ENCODE measurements around the gene TRIM17.

Gene TRIM17

GRCh38 chr1:228403231-228403631 is 13.4 kb downstream of the TRIM17 start:
- Histone ChIP-seq H4K8ac (ENCODE audit: low read depth, low read length) (no peak overlapping the region), H3K9ac (ENCODE audit: low read length) (no peak overlapping the region)

GRCh38 chr1:228402641-228403025 is 14.0 kb downstream of the TRIM17 start:
- peaks cover 35% of the 10 kb centered on the region for H3K79me1 ChIP-seq (ENCODE audit: low read length)
- H3K4ac ChIP-seq (ENCODE audit: low read depth, low read length) = no peak overlapping the region
- no peak overlapping the region for H4K8ac ChIP-seq (ENCODE audit: low read depth, low read length)
- no CpG with 5 or more reads among the region's 5 CpGs for whole genome bisulfite sequencing (ENCODE audit: extremely low coverage, insufficient coverage, low lambda C conversion rate)
- no peak overlapping the region for H4K5ac ChIP-seq (ENCODE audit: low read length)
- H3K4me2 ChIP-seq (ENCODE audit: low read length) = no peak overlapping the region
- no peak overlapping the region for H2AK5ac ChIP-seq (ENCODE audit: low read length)
- H2BK120ac ChIP-seq (ENCODE audit: low read depth, low read length) = no peak overlapping the region
- DNase-seq = no peak
- H3K56ac ChIP-seq (ENCODE audit: low read length) = no peak overlapping the region
- H3K18ac ChIP-seq (ENCODE audit: low read length) = no peak overlapping the region
- no peak overlapping the region for H3K4me3 ChIP-seq (ENCODE audit: low read length)
- no peak overlapping the region for H2BK5ac ChIP-seq (ENCODE audit: low read length)
- H3K36me3 ChIP-seq (ENCODE audit: control insufficient read depth, insufficient read depth, low read length) = peaks cover 5% of the 10 kb centered on the region
- no peak overlapping the region for H3K27ac ChIP-seq (ENCODE audit: low read depth, low read length)
- H3K9ac ChIP-seq (ENCODE audit: low read length) = no peak overlapping the region
- H3K79me2 ChIP-seq (ENCODE audit: control insufficient read depth, insufficient read depth, low read length) = peaks cover 40% of the 10 kb centered on the region
- H3K23ac ChIP-seq (ENCODE audit: low read length) = no peak overlapping the region
- H3K27me3 ChIP-seq (ENCODE audit: insufficient read depth, low read length, poor library complexity) = no peaks in the 10 kb centered on the region
- H2BK15ac ChIP-seq (replicated peaks; ENCODE audit: low read depth) = no peak overlapping the region
- H3K4me1 ChIP-seq (ENCODE audit: control insufficient read depth, low read depth, low read length) = peaks cover 7% of the 10 kb centered on the region

More at GRCh38 chr1:228403231-228403631, 13.4 kb downstream of the TRIM17 start:
- Histone ChIP-seq H3K79me2 (ENCODE audit: control insufficient read depth, insufficient read depth, low read length) (peaks cover 40% of the 10 kb centered on the region), H2BK120ac (ENCODE audit: low read depth, low read length) (no peak overlapping the region), H2BK5ac (ENCODE audit: low read length) (no peak overlapping the region), H3K4me2 (ENCODE audit: low read length) (no peak overlapping the region), H3K4ac (ENCODE audit: low read depth, low read length) (no peak overlapping the region), H3K27ac (ENCODE audit: low read depth, low read length) (no peak overlapping the region), H3K56ac (ENCODE audit: low read length) (no peak overlapping the region), H3K79me1 (ENCODE audit: low read length) (peaks cover 35% of the 10 kb centered on the region), H4K5ac (ENCODE audit: low read length) (no peak overlapping the region), H2BK15ac (replicated peaks; ENCODE audit: low read depth) (no peak overlapping the region), H3K36me3 (ENCODE audit: control insufficient read depth, insufficient read depth, low read length) (peaks cover 5% of the 10 kb centered on the region), H3K4me3 (ENCODE audit: low read length) (no peak overlapping the region), H3K4me1 (ENCODE audit: control insufficient read depth, low read depth, low read length) (peaks cover 9% of the 10 kb centered on the region), H3K23ac (ENCODE audit: low read length) (no peak overlapping the region), H2AK5ac (ENCODE audit: low read length) (no peak overlapping the region), H3K27me3 (ENCODE audit: insufficient read depth, low read length, poor library complexity) (no peaks in the 10 kb centered on the region), H3K18ac (ENCODE audit: low read length) (no peak overlapping the region)
- WGBS (ENCODE audit: extremely low coverage, insufficient coverage, low lambda C conversion rate) = no CpG with 5 or more reads among the region's 9 CpGs
- DNase-seq = no peak

- peaks cover 35% of the 10 kb centered on the region for H3K79me1 ChIP-seq (ENCODE audit: low read length)
- no peak overlapping the region for H2BK5ac ChIP-seq (ENCODE audit: low read length)
- H3K18ac ChIP-seq (ENCODE audit: low read length) = no peak overlapping the region
- H3K9ac ChIP-seq (ENCODE audit: low read length) = no peak overlapping the region
- DNase-seq = no peak
- H3K27me3 ChIP-seq (ENCODE audit: insufficient read depth, low read length, poor library complexity) = no peaks in the 10 kb centered on the region
- H2AK5ac ChIP-seq (ENCODE audit: low read length) = no peak overlapping the region
- no peak overlapping the region for H3K27ac ChIP-seq (ENCODE audit: low read depth, low read length)
- H3K23ac ChIP-seq (ENCODE audit: low read length) = no peak overlapping the region
- peaks cover 7% of the 10 kb centered on the region for H3K4me1 ChIP-seq (ENCODE audit: control insufficient read depth, low read depth, low read length)
- no peak overlapping the region for H4K8ac ChIP-seq (ENCODE audit: low read depth, low read length)
- H3K4ac ChIP-seq (ENCODE audit: low read depth, low read length) = no peak overlapping the region
- no peak overlapping the region for H3K56ac ChIP-seq (ENCODE audit: low read length)
- H3K79me2 ChIP-seq (ENCODE audit: control insufficient read depth, insufficient read depth, low read length) = peaks cover 40% of the 10 kb centered on the region
- no peak overlapping the region for H4K5ac ChIP-seq (ENCODE audit: low read length)
- no peak overlapping the region for H2BK15ac ChIP-seq (replicated peaks; ENCODE audit: low read depth)
- H3K36me3 ChIP-seq (ENCODE audit: control insufficient read depth, insufficient read depth, low read length) = peaks cover 8% of the 10 kb centered on the region
- H2BK120ac ChIP-seq (ENCODE audit: low read depth, low read length) = no peak overlapping the region
- no peak overlapping the region for H3K4me2 ChIP-seq (ENCODE audit: low read length)
- no peak overlapping the region for H3K4me3 ChIP-seq (ENCODE audit: low read length)
- no CpG with 5 or more reads among the region's 14 CpGs for WGBS (ENCODE audit: extremely low coverage, insufficient coverage, low lambda C conversion rate)
Observed at GRCh38 chr1:228401782-228402640, 14.7 kb downstream of the TRIM17 start.

GRCh38 chr1:228400692-228401454 is 15.8 kb downstream of the TRIM17 start:
- H3K18ac ChIP-seq (ENCODE audit: low read length) = no peak overlapping the region
- no peak overlapping the region for H3K9ac ChIP-seq (ENCODE audit: low read length)
- H3K79me2 ChIP-seq (ENCODE audit: control insufficient read depth, insufficient read depth, low read length) = peaks cover 35% of the 10 kb centered on the region
- no peak overlapping the region for H4K5ac ChIP-seq (ENCODE audit: low read length)
- H3K27me3 ChIP-seq (ENCODE audit: insufficient read depth, low read length, poor library complexity) = no peaks in the 10 kb centered on the region
- no peak overlapping the region for H2BK120ac ChIP-seq (ENCODE audit: low read depth, low read length)
- WGBS (ENCODE audit: extremely low coverage, insufficient coverage, low lambda C conversion rate) = no CpG with 5 or more reads among the region's 19 CpGs
- no peak overlapping the region for H3K56ac ChIP-seq (ENCODE audit: low read length)
- H3K4ac ChIP-seq (ENCODE audit: low read depth, low read length) = no peak overlapping the region
- peaks cover 9% of the 10 kb centered on the region for H3K36me3 ChIP-seq (ENCODE audit: control insufficient read depth, insufficient read depth, low read length)
- no peak overlapping the region for H4K8ac ChIP-seq (ENCODE audit: low read depth, low read length)
- no peak overlapping the region for H3K23ac ChIP-seq (ENCODE audit: low read length)
- H3K4me1 ChIP-seq (ENCODE audit: control insufficient read depth, low read depth, low read length) = peaks cover 7% of the 10 kb centered on the region
- H3K79me1 ChIP-seq (ENCODE audit: low read length) = peaks cover 35% of the 10 kb centered on the region
- no peak overlapping the region for H3K4me3 ChIP-seq (ENCODE audit: low read length)
- no peak overlapping the region for H2BK15ac ChIP-seq (replicated peaks; ENCODE audit: low read depth)
- H2AK5ac ChIP-seq (ENCODE audit: low read length) = no peak overlapping the region
- no peak overlapping the region for H3K4me2 ChIP-seq (ENCODE audit: low read length)
- DNase-seq = no peak
- H2BK5ac ChIP-seq (ENCODE audit: low read length) = no peak overlapping the region
- H3K27ac ChIP-seq (ENCODE audit: low read depth, low read length) = no peak overlapping the region

- no CpG with 5 or more reads among the region's 11 CpGs for WGBS (ENCODE audit: extremely low coverage, insufficient coverage, low lambda C conversion rate)
- peaks cover 28% of the 10 kb centered on the region for H3K79me2 ChIP-seq (ENCODE audit: control insufficient read depth, insufficient read depth, low read length)
- H2BK5ac ChIP-seq (ENCODE audit: low read length) = no peak overlapping the region
- H3K36me3 ChIP-seq (ENCODE audit: control insufficient read depth, insufficient read depth, low read length) = peaks cover 10% of the 10 kb centered on the region
- H3K79me1 ChIP-seq (ENCODE audit: low read length) = peaks cover 35% of the 10 kb centered on the region
- DNase-seq = no peak
- no peak overlapping the region for H2AK5ac ChIP-seq (ENCODE audit: low read length)
- H4K5ac ChIP-seq (ENCODE audit: low read length) = no peak overlapping the region
- peaks cover 7% of the 10 kb centered on the region for H3K4me1 ChIP-seq (ENCODE audit: control insufficient read depth, low read depth, low read length)
- no peak overlapping the region for H3K18ac ChIP-seq (ENCODE audit: low read length)
- H3K27me3 ChIP-seq (ENCODE audit: insufficient read depth, low read length, poor library complexity) = no peaks in the 10 kb centered on the region
- no peak overlapping the region for H3K4ac ChIP-seq (ENCODE audit: low read depth, low read length)
- no peak overlapping the region for H2BK120ac ChIP-seq (ENCODE audit: low read depth, low read length)
- H3K4me2 ChIP-seq (ENCODE audit: low read length) = no peak overlapping the region
- H3K4me3 ChIP-seq (ENCODE audit: low read length) = no peak overlapping the region
- no peak overlapping the region for H3K56ac ChIP-seq (ENCODE audit: low read length)
- H4K8ac ChIP-seq (ENCODE audit: low read depth, low read length) = no peak overlapping the region
- H3K23ac ChIP-seq (ENCODE audit: low read length) = no peak overlapping the region
- no peak overlapping the region for H2BK15ac ChIP-seq (replicated peaks; ENCODE audit: low read depth)
- H3K9ac ChIP-seq (ENCODE audit: low read length) = no peak overlapping the region
- no peak overlapping the region for H3K27ac ChIP-seq (ENCODE audit: low read depth, low read length)
Observed at GRCh38 chr1:228400237-228400651, 16.4 kb downstream of the TRIM17 start.

Data from mesendoderm (in vitro differentiated cells).